Glutamatergic neuron (in vitro differentiated cells): ENCODE results near the gene CHST11. TPM values are rescaled to one million over a fixed set of nuclear protein-coding genes. Genes with fewer than 3 reads are reported as not detected.

Experiments
- DNase-seq: peaks from one replicate; pipeline ENCODE4 v3.0.0; 2022
- H3K27ac Mint-ChIP-seq: one replicate; pipeline ENCODE4 v1.8.0; 2020; ENCODE audit warnings: mild to moderate bottlenecking, mixed read lengths, inconsistent platforms; ENCODE audit not compliant: unreplicated experiment
- H3K27me3 Mint-ChIP-seq: one replicate; pipeline ENCODE4 v1.8.0; 2020; ENCODE audit warnings: mild to moderate bottlenecking, moderate library complexity, mixed read lengths, inconsistent platforms; ENCODE audit not compliant: unreplicated experiment
- H3K36me3 Mint-ChIP-seq: one replicate; pipeline ENCODE4 v1.8.0; 2020; ENCODE audit warnings: mild to moderate bottlenecking, mixed read lengths, inconsistent platforms; ENCODE audit not compliant: unreplicated experiment
- H3K4me1 Mint-ChIP-seq: one replicate; pipeline ENCODE4 v1.8.0; 2020; ENCODE audit warnings: mild to moderate bottlenecking, low read depth, mixed read lengths, inconsistent platforms; ENCODE audit not compliant: unreplicated experiment
- H3K4me3 Mint-ChIP-seq: one replicate; pipeline ENCODE4 v1.8.0; 2020; ENCODE audit warnings: mild to moderate bottlenecking, mixed read lengths, inconsistent platforms; ENCODE audit not compliant: unreplicated experiment
- H3K9me3 Mint-ChIP-seq: one replicate; pipeline ENCODE4 v1.8.0; 2020; ENCODE audit warnings: mild to moderate bottlenecking, moderate library complexity, mixed read lengths, inconsistent platforms; ENCODE audit not compliant: unreplicated experiment
- CTCF ChIP-seq: fragments of 200-600 bp; sonication (generic); IDR thresholded peaks from one replicate; pipeline ENCODE4 v1.5.0; 2021; ENCODE audit not compliant: partially characterized antibody, unreplicated experiment
- total RNA-seq: library from RNA; stranded (reverse); fragmentation: NEBNext Ultra II Directional; extraction: Animal tissue kit (Norgen Biotek cat#: 25700); gene quantifications from one replicate; pipeline ENCODE4 v1.2.1, GENCODE V29; 2021; ENCODE audit not compliant: unreplicated experiment

The CHST11 gene
- total RNA-seq, 1 donor from 2014 or later, result 11.5 TPM

GRCh38 chr12:104752881-104753280 is 296.1 kb downstream of the CHST11 start:
- H3K4me3 Mint-ChIP-seq, result no peak overlapping the region
- peaks cover 12% of the 10 kb centered on the region for H3K36me3 Mint-ChIP-seq
- H3K27me3 Mint-ChIP-seq, result peaks cover 2% of the 10 kb centered on the region
- no peak for TF ChIP-seq CTCF
- peaks cover 4% of the 10 kb centered on the region for H3K9me3 Mint-ChIP-seq
- H3K27ac Mint-ChIP-seq, result no peak overlapping the region
- peaks cover 3% of the 10 kb centered on the region for H3K4me1 Mint-ChIP-seq
- DNase-seq, result no peak

GRCh38 chr12:104756901-104757300 is 300.2 kb downstream of the CHST11 start:
- Mint-ChIP-seq H3K27ac (no peak overlapping the region), H3K9me3 (peaks cover 2% of the 10 kb centered on the region), H3K4me3 (no peak overlapping the region), H3K27me3 (peaks cover 2% of the 10 kb centered on the region), H3K4me1 (no peaks in the 10 kb centered on the region), H3K36me3 (peaks cover 12% of the 10 kb centered on the region)
- TF ChIP-seq CTCF, result no peak
- DNase-seq, result no peak

GRCh38 chr12:104758771-104759170 is 302.0 kb downstream of the CHST11 start:
- Mint-ChIP-seq H3K4me1 (no peaks in the 10 kb centered on the region), H3K9me3 (peaks cover 2% of the 10 kb centered on the region), H3K27ac (no peak overlapping the region), H3K27me3 (no peaks in the 10 kb centered on the region), H3K4me3 (no peak overlapping the region), H3K36me3 (peaks cover 5% of the 10 kb centered on the region)
- no peak for TF ChIP-seq CTCF
- DNase-seq, result no peak

- Mint-ChIP-seq H3K36me3 (peaks cover 5% of the 10 kb centered on the region), H3K4me1 (no peaks in the 10 kb centered on the region), H3K27me3 (no peaks in the 10 kb centered on the region), H3K27ac (no peak overlapping the region), H3K9me3 (no peaks in the 10 kb centered on the region), H3K4me3 (no peak overlapping the region)
- TF ChIP-seq CTCF, result peak; percentile 14
- DNase-seq, result no peak
These were observed 304.3 kb downstream of the CHST11 start for GRCh38 chr12:104761091-104761490.

- Mint-ChIP-seq H3K27ac (no peak overlapping the region), H3K4me3 (no peak overlapping the region), H3K4me1 (no peaks in the 10 kb centered on the region), H3K9me3 (no peaks in the 10 kb centered on the region), H3K36me3 (peaks cover 5% of the 10 kb centered on the region), H3K27me3 (no peaks in the 10 kb centered on the region)
- DNase-seq, result no peak
- no peak for TF ChIP-seq CTCF
These were observed 304.9 kb downstream of the CHST11 start for GRCh38 chr12:104761611-104762010.
